Suprapubic skin (tissue), 4 donors: Measurements from ENCODE around the gene OR52M1. TPM values are rescaled to one million over a fixed set of nuclear protein-coding genes. Genes with fewer than 3 reads are reported as not detected.

Experiments
- DNase-seq, 2 donors: peaks; one replicate each; pipeline ENCODE4 v3.0.0-alpha.2; 2019; ENCODE audit warnings: low spot score in 2 of 2
- H3K27ac ChIP-seq: fragments of 200-600 bp; sonication (generic); one replicate; pipeline ENCODE4 v1.5.1; 2019
- H3K27me3 ChIP-seq: fragments of 200-600 bp; sonication (generic); one replicate; pipeline ENCODE4 v1.5.1; 2019
- H3K36me3 ChIP-seq: fragments of 200-600 bp; sonication (generic); one replicate; pipeline ENCODE4 v1.5.1; 2019
- H3K4me1 ChIP-seq: fragments of 200-600 bp; sonication (generic); one replicate; pipeline ENCODE4 v1.5.1; 2019
- H3K4me3 ChIP-seq: fragments of 200-600 bp; sonication (generic); one replicate; pipeline ENCODE4 v1.5.1; 2019; ENCODE audit warnings: mild to moderate bottlenecking
- H3K9me3 ChIP-seq: fragments of 200-600 bp; sonication (generic); one replicate; pipeline ENCODE4 v1.5.1; 2019
- CTCF ChIP-seq, 2 donors: fragments of 200-600 bp in 1 of 2; fragments of 450-650 bp in 1 of 2; sonication (generic) in 1 of 2; IDR thresholded peaks; one replicate each; pipeline ENCODE4 v1.5.1; 2016 to 2019; ENCODE audit warnings: antibody characterized with exemption in 2 of 2, mild to moderate bottlenecking in 1 of 2, moderate library complexity in 1 of 2
- EP300 ChIP-seq: sonication (generic); formaldehyde crosslinking; IDR thresholded peaks from one replicate; pipeline ENCODE4 v1.6.1; 2017; ENCODE audit warnings: antibody characterized with exemption
- POLR2A ChIP-seq, 2 donors: fragments of 450-650 bp; IDR thresholded peaks; one replicate each; pipeline ENCODE4 v1.6.1; 2017; ENCODE audit warnings: antibody characterized with exemption in 2 of 2, mild to moderate bottlenecking in 2 of 2, moderate library complexity in 2 of 2
- POLR2AphosphoS5 ChIP-seq, 3 donors: sonication (generic); formaldehyde crosslinking; IDR thresholded peaks; one replicate each; pipeline ENCODE4 v1.6.1; 2017; ENCODE audit warnings: antibody characterized with exemption in 3 of 3
- WGBS: methylation state at CpG from one replicate; pipeline ENCODE4 v1.1.5; 2018; 5-methylcytosine and 5-hydroxymethylcytosine counted together
- total RNA-seq, 4 donors: library from RNA; depleted of rRNA; stranded (reverse); fragments of >200 nt; gene quantifications; one replicate each; pipeline ENCODE4 v1.1.0, GENCODE V29; 2016

The OR52M1 gene
- total RNA-seq, 4 donors from 2014 or later = not detected

GRCh38 chr11:4580124-4580523 lies 35.1 kb downstream of the OR52M1 start:
- Histone ChIP-seq H3K9me3 (no peaks in the 10 kb centered on the region), H3K36me3 (no peaks in the 10 kb centered on the region), H3K4me1 (no peaks in the 10 kb centered on the region), H3K27ac (no peak overlapping the region), H3K27me3 (no peaks in the 10 kb centered on the region), H3K4me3 (no peak overlapping the region)
- no peak for DNase-seq
- WGBS = 93% methylated on average over 1 of the region's 1 CpG
- TF ChIP-seq POLR2A (IDR thresholded peaks at IDR 0.05) = no peak
- TF ChIP-seq POLR2AphosphoS5 (IDR thresholded peaks at IDR 0.05) = no peak
- no peak for TF ChIP-seq CTCF (IDR thresholded peaks at IDR 0.05)
- no peak for TF ChIP-seq EP300

- Histone ChIP-seq H3K27me3 (no peaks in the 10 kb centered on the region), H3K4me3 (no peak within 1 kb of the TSS), H3K9me3 (no peaks in the 10 kb centered on the region), H3K27ac (no peak within 1 kb of the TSS), H3K36me3 (no peaks in the 10 kb centered on the region), H3K4me1 (no peaks in the 10 kb centered on the region)
- TF ChIP-seq EP300 (no peak), POLR2AphosphoS5 (IDR thresholded peaks at IDR 0.05) (no peak), CTCF (IDR thresholded peaks at IDR 0.05) (no peak), POLR2A (IDR thresholded peaks at IDR 0.05) (no peak)
- DNase-seq = no peak
Measured at GRCh38 chr11:4581443-4581842, 36.5 kb downstream of the OR52M1 start, which contains the start of gene OR52I2. Gene OR52I2 (plus strand): TSS chr11:4581743.

- no peaks in the 10 kb centered on the region for H3K36me3 ChIP-seq
- DNase-seq = no peak
- no peak overlapping the region for H3K27ac ChIP-seq
- no peaks in the 10 kb centered on the region for H3K27me3 ChIP-seq
- H3K9me3 ChIP-seq = no peaks in the 10 kb centered on the region
- no peaks in the 10 kb centered on the region for H3K4me1 ChIP-seq
- TF ChIP-seq CTCF (IDR thresholded peaks at IDR 0.05) = no peak
- TF ChIP-seq POLR2AphosphoS5 (IDR thresholded peaks at IDR 0.05) = no peak
- no peak for TF ChIP-seq POLR2A (IDR thresholded peaks at IDR 0.05)
- no peak for TF ChIP-seq EP300
- 86% methylated on average over 3 of the region's 3 CpGs for WGBS
- H3K4me3 ChIP-seq = no peak overlapping the region
Measured at GRCh38 chr11:4589017-4589416, 44.0 kb downstream of the OR52M1 start.

- Histone ChIP-seq H3K36me3 (peaks cover 12% of the 10 kb centered on the region), H3K4me1 (no peaks in the 10 kb centered on the region), H3K4me3 (no peak within 1 kb of the TSS), H3K27ac (no peak within 1 kb of the TSS), H3K9me3 (no peaks in the 10 kb centered on the region), H3K27me3 (no peaks in the 10 kb centered on the region)
- 63% methylated on average over 1 of the region's 1 CpG for WGBS
- no peak for DNase-seq
- no peak for TF ChIP-seq EP300
- TF ChIP-seq POLR2AphosphoS5 (IDR thresholded peaks at IDR 0.05) = no peak
- no peak for TF ChIP-seq POLR2A (IDR thresholded peaks at IDR 0.05)
- TF ChIP-seq CTCF (IDR thresholded peaks at IDR 0.05) = no peak
Measured at GRCh38 chr11:4593739-4594138, 48.7 kb downstream of the OR52M1 start, which contains the start of gene OR52I1. Gene OR52I1 (plus strand): TSS chr11:4594039. CDS start chr11:4594039, 0 bp downstream.

Other genes with a start within 250 kb of the OR52M1 start
- not detected for gene OR52B4, start 176.8 kb upstream of the OR52M1 start, total RNA-seq
- gene TRIM21, start 151.5 kb upstream of the OR52M1 start, total RNA-seq = 10 to 100 TPM in 3 of 4 donors, 1 to 10 TPM in 1; 9.6 to 13.4 (median 12.0) TPM
- not detected for gene OR52K2, start 95.9 kb upstream of the OR52M1 start, total RNA-seq
- gene OR52K1, start 62.5 kb upstream of the OR52M1 start, total RNA-seq = under 1 TPM in 1 of 4 donors, not detected in 3; 0.85 TPM
- not detected for gene OR52I2, start 36.6 kb downstream of the OR52M1 start, total RNA-seq
- gene OR52I1, start 48.8 kb downstream of the OR52M1 start, total RNA-seq = not detected
- gene TRIM68, start 63.0 kb downstream of the OR52M1 start, total RNA-seq = 10 to 100 TPM in 1 of 4 donors, 1 to 10 TPM in 3; 5.6 to 16.6 (median 7.4) TPM
- gene OR51D1, start 92.3 kb downstream of the OR52M1 start, total RNA-seq = not detected
- under 1 TPM in 2 of 4 donors, not detected in 2; 0.24 to 0.34 TPM for gene OR51E1, start 98.8 kb downstream of the OR52M1 start, total RNA-seq
- gene OR51E2, start 152.7 kb downstream of the OR52M1 start, total RNA-seq = not detected
- gene MMP26, start 159.6 kb downstream of the OR52M1 start, total RNA-seq = not detected
- gene OR51F1, start 224.7 kb downstream of the OR52M1 start, total RNA-seq = not detected